GM12801 (cell line): ENCODE data around the gene RAP1GAP2.

Source experiments
- CTCF ChIP-seq: IDR thresholded peaks from one replicate; pipeline ENCODE4 v1.5.1; 2011; ENCODE audit warnings: control low read depth; ENCODE audit not compliant: insufficient read length; ENCODE audit errors: extremely low read depth

RAP1GAP2 gene

DNA sequence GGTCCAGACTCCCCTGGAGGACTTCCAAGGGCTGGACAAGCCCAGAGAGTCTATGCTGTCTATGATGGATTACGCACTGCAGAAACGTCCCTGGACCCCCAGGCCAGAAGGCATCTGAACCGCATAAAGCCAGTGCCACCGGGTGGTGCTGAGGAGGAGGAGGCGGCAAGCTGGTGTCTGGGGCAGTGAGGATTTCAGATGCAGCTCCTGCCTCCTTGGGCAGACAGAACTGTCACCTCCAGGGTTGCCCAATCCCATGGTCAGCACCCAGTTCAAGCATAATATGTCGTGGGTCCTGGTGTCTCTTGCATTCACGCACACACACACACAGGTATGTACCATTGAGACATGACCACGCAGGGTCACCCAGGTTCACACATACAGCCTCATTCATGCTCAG lies 25.6 kb downstream of the RAP1GAP2 start:
- no peak for TF ChIP-seq CTCF

DNA sequence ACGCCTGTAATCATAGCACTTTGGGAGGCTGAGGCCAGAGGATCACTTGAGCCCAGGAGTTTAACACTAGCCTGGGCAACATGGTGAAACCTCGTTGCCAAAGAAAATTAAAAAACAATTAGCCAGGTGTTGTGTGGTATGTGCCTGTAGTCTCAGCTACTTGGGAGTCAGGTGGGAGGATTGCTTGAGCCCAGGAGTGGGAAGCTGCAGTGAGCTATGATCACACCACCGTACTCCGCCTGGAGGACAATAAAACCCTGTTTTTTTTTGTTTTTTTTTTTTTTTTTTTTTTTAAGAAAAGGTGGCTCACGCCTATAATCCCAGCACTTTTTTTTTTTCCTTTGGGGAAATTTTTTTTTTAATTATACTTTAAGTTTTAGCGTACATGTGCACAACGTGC lies 26.1 kb downstream of the RAP1GAP2 start:
- no peak for TF ChIP-seq CTCF

- no peak for TF ChIP-seq CTCF
Observed at GRCh38 chr17:2825253-2825970, 29.2 kb downstream of the RAP1GAP2 start.

DNA sequence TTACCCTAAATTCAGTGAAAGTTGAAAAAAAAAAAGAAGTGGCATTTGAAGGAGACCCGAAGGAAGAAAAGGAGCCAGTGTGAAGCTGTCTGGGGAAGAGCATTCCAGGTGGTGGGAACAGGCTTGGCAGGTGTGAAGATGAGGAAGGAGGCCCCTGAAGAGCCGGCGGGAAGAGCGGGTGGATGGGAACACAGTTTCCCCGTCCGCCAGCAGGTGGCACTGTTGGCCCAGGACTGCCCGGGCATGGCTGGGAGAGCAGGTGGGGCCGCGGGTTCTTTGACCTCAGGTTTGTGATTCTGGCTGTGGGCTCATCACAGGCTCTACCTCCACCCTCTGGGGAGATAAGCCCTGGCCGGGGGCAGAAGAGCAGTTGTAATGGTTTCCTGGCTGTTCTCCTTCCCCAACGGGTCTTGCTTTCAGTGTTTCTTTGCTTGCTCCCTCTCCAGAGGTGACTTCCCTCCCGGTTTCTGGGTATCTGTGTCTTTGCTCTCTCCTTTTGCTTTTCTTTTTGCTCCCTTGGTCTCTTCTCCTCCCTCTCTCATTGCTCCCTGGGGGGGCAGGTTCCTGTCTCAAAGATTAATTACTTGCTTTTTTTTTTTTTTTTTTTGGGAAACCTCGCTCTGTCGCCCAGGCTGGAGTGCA lies 32.3 kb downstream of the RAP1GAP2 start:
- no peak for TF ChIP-seq CTCF

- no peak for TF ChIP-seq CTCF
Observed at GRCh38 chr17:2830678-2831077, 34.4 kb downstream of the RAP1GAP2 start.

DNA sequence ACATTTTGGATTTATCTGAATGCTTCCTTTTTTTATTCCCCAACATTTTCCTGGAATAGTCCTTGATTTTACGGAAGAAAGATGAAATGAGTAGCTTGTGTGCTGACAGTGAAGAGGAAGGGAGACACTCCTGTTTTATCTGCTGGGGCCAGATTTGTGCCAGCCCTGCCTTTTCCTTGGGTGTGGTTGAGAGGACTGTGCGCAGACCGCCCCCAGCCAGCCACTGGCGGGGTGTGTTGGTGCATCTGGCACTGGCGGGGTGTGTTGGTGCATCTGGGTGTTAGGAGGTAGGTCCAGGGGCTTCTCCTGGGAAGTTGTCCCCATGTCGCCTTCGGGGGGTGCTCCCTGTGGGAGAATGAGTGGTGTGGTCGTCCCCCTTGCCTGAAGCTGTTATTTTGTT lies 39.5 kb downstream of the RAP1GAP2 start:
- TF ChIP-seq CTCF, result no peak

- no peak for TF ChIP-seq CTCF
Observed at GRCh38 chr17:2837147-2837561, 40.9 kb downstream of the RAP1GAP2 start.
